ENCODE data around the gene ZMAT5.

ZMAT5 gene

GRCh38 chr22:29710193-29710592, 56.6 kb downstream of the ZMAT5 start:
- POLR2A ChIA-PET, result no interaction called here
- Histone ChIP-seq H3K36me3 (ENCODE audit: control insufficient read depth in 2 of 2, insufficient read depth in 1 of 2, low read length in 2 of 2) (no peaks in the 10 kb centered on the region), H3K4me3 (ENCODE audit: low read depth, low read length) (no peak overlapping the region), H3K4me1 (ENCODE audit: control insufficient read depth, insufficient read depth, low read length) (no peaks in the 10 kb centered on the region), H3K9me3 (ENCODE audit: control insufficient read depth, insufficient read depth, low read depth, low read length) (no peaks in the 10 kb centered on the region), H3K27ac (ENCODE audit: extremely low read depth, low read depth, low read length) (no peak overlapping the region)
- TF ChIP-seq ZNF362 (tag by site-specific recombination; IDR thresholded peaks at IDR 0.05) (no peak), ZNF174 (tag by site-specific recombination; IDR thresholded peaks at IDR 0.05) (no peak), ZNF707 (tag by site-specific recombination; IDR thresholded peaks at IDR 0.05) (no peak), ZNF2 (tag by site-specific recombination; IDR thresholded peaks at IDR 0.05) (no peak), ZNF155 (tag by site-specific recombination; IDR thresholded peaks at IDR 0.05) (no peak), MYNN (tag by site-specific recombination; IDR thresholded peaks at IDR 0.05; ENCODE audit: borderline replicate concordance) (no peak), ZNF501 (tag by site-specific recombination; IDR thresholded peaks at IDR 0.05) (no peak), KLF1 (tag by site-specific recombination; IDR thresholded peaks at IDR 0.05) (no peak), TCF7L2 (IDR thresholded peaks at IDR 0.05; ENCODE audit: borderline replicate concordance, low read depth, low read length) (no peak), PRDM4 (tag by site-specific recombination; IDR thresholded peaks at IDR 0.05) (no peak), ZNF677 (tag by site-specific recombination; IDR thresholded peaks at IDR 0.05) (no peak), ZNF335 (tag by site-specific recombination; conservative IDR thresholded peaks at IDR 0.05) (no peak), ZNF529 (tag by site-specific recombination; IDR thresholded peaks at IDR 0.05; ENCODE audit: insufficient replicate concordance) (no peak), FEZF1 (tag by site-specific recombination; IDR thresholded peaks at IDR 0.05) (no peak), SP7 (tag by site-specific recombination; IDR thresholded peaks at IDR 0.05) (no peak), ZNF596 (tag by site-specific recombination; IDR thresholded peaks at IDR 0.05) (no peak), PBX3 (CRISPR knock-in tag; IDR thresholded peaks at IDR 0.05) (no peak)
- CTCF ChIA-PET, result no interaction called here

- TF ChIP-seq ZNF548 (tag by site-specific recombination; IDR thresholded peaks at IDR 0.05), result no peak
- Histone ChIP-seq H3K36me3 (ENCODE audit: control insufficient read depth in 2 of 2, insufficient read depth in 1 of 2, low read length in 2 of 2) (no peaks in the 10 kb centered on the region), H3K9me3 (ENCODE audit: control insufficient read depth, insufficient read depth, low read depth, low read length) (no peaks in the 10 kb centered on the region), H3K27ac (ENCODE audit: extremely low read depth, low read depth, low read length) (no peak overlapping the region), H3K4me3 (ENCODE audit: low read depth, low read length) (no peak overlapping the region), H3K4me1 (ENCODE audit: control insufficient read depth, insufficient read depth, low read length) (peaks cover 8% of the 10 kb centered on the region)
- ChIA-PET POLR2A (no interaction called here), CTCF (interaction anchor here (1.6 kb wide), 1 partner anchor 18 kb away, joined by 5 read pairs; no protein-coding TSS in a partner anchor)
Measured at GRCh38 chr22:29707471-29707870, 59.3 kb downstream of the ZMAT5 start.

GRCh38 chr22:29707010-29707409, 59.8 kb downstream of the ZMAT5 start:
- Histone ChIP-seq H3K36me3 (ENCODE audit: control insufficient read depth in 2 of 2, insufficient read depth in 1 of 2, low read length in 2 of 2) (no peaks in the 10 kb centered on the region), H3K27ac (ENCODE audit: extremely low read depth, low read depth, low read length) (no peak overlapping the region), H3K9me3 (ENCODE audit: control insufficient read depth, insufficient read depth, low read depth, low read length) (no peaks in the 10 kb centered on the region), H3K4me3 (ENCODE audit: low read depth, low read length) (no peak overlapping the region), H3K4me1 (ENCODE audit: control insufficient read depth, insufficient read depth, low read length) (peaks cover 12% of the 10 kb centered on the region)
- CTCF ChIA-PET, result interaction anchor here (0.7 to 1.6 kb wide), 2 partner anchors 17 to 56 kb away, joined by 3 to 5 read pairs; no protein-coding TSS in a partner anchor
- POLR2A ChIA-PET, result no interaction called here
- no peak for TF ChIP-seq ZSCAN23 (tag by site-specific recombination; IDR thresholded peaks at IDR 0.05)
- no peak for TF ChIP-seq ZNF221 (tag by site-specific recombination; IDR thresholded peaks at IDR 0.05; ENCODE audit: borderline replicate concordance)
- no peak for TF ChIP-seq ZSCAN4 (tag by site-specific recombination; IDR thresholded peaks at IDR 0.05)
- no peak for TF ChIP-seq ZIC2 (tag by site-specific recombination; IDR thresholded peaks at IDR 0.05)

All from HEK293 (cell line).